ENCODE results near the gene TBC1D9B.

The TBC1D9B gene

GRCh38 chr5:179820483-179821297 is 87.0 kb downstream of the TBC1D9B start, which contains the start of gene SQSTM1:
TSS of gene SQSTM1 (plus strand) at chr5:179820905. CDS start at chr5:179820937, 32 bp downstream.
- peak; percentile 44 to 78 for DNase-seq (ENCODE audit: low read depth in 2 of 2)

GRCh38 chr5:179820127-179820482 is 87.6 kb downstream of the TBC1D9B start:
- no peak for DNase-seq (ENCODE audit: low read depth in 2 of 2)

GRCh38 chr5:179819296-179820126 is 88.2 kb downstream of the TBC1D9B start:
- peak in 1 of 2 donors; percentile 45 for DNase-seq (ENCODE audit: low read depth in 2 of 2)

GRCh38 chr5:179818746-179819295 is 88.9 kb downstream of the TBC1D9B start:
- peak; percentile 73 to 85 for DNase-seq (ENCODE audit: low read depth in 2 of 2)

- no peak for DNase-seq (ENCODE audit: low read depth in 2 of 2)
These were observed 89.6 kb downstream of the TBC1D9B start for GRCh38 chr5:179817890-179818745.

GRCh38 chr5:179817470-179817840 is 90.2 kb downstream of the TBC1D9B start:
- no peak for DNase-seq (ENCODE audit: low read depth in 2 of 2)

- DNase-seq (ENCODE audit: low read depth in 2 of 2) = no peak
These were observed 90.8 kb downstream of the TBC1D9B start for GRCh38 chr5:179816796-179817469.

GRCh38 chr5:179816401-179816795 is 91.3 kb downstream of the TBC1D9B start:
- no peak for DNase-seq (ENCODE audit: low read depth in 2 of 2)

GRCh38 chr5:179815491-179816249 is 92.0 kb downstream of the TBC1D9B start:
- no peak for DNase-seq (ENCODE audit: low read depth in 2 of 2)

- DNase-seq (ENCODE audit: low read depth in 2 of 2) = no peak
These were observed 93.6 kb downstream of the TBC1D9B start for GRCh38 chr5:179814090-179814489.

- no peak for DNase-seq (ENCODE audit: low read depth in 2 of 2)
These were observed 94.6 kb downstream of the TBC1D9B start for GRCh38 chr5:179812997-179813607.

GRCh38 chr5:179812135-179812825 is 95.4 kb downstream of the TBC1D9B start:
- DNase-seq (ENCODE audit: low read depth in 2 of 2) = no peak
